Stimulated activated CD4-positive, alpha-beta T cell treated with anti-CD3 and anti-CD28 coated beads, TNF-alpha, amount 100 ng/mL, for 1 hour (primary cell): ENCODE data around the gene CCDC80.

Experiments used
- DNase-seq, 3 donors: peaks; one replicate each; pipeline ENCODE4 v3.0.0-alpha.2; 2020; ENCODE audit warnings: low read depth in 3 of 3, low spot score in 1 of 3

Gene CCDC80

DNA sequence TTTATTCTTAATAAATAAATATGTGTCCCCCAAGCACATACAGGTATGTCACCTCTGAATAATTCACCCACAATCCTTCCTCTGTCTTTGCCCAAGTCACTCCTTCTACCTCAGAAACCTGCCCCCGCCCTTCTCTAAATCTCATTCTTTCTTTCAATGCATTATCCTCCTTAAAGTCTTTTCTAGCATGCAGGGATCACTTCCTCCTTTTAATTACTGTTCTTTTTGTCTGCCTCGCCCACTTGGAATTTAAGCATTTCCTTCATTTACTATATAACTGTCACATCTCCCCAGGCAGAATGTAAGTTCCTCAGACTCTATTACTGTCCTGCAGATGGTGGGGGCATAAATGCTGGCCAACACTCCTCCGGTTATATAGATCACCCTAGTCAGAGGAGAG is 7.8 kb downstream of the CCDC80 start:
- no peak for DNase-seq

DNA sequence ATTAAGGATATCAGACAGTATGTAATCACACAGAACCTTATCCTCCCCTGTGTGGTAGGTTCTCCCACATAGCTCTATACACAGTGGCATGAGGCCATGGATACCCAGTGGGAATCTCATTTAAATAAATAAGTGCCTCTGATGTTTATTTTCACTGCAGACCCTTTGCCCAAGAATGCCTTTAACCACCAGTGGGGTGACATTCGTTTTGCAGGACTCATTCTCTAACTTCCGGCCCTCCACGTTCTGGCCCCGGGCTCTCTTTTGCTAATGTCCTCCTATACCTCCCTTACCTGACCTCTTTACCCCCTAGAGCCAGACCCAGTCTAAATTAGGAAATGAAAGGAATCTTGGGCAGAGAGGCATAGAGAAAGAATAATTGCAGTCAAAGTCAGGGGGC is 8.3 kb downstream of the CCDC80 start:
- DNase-seq = no peak

DNA sequence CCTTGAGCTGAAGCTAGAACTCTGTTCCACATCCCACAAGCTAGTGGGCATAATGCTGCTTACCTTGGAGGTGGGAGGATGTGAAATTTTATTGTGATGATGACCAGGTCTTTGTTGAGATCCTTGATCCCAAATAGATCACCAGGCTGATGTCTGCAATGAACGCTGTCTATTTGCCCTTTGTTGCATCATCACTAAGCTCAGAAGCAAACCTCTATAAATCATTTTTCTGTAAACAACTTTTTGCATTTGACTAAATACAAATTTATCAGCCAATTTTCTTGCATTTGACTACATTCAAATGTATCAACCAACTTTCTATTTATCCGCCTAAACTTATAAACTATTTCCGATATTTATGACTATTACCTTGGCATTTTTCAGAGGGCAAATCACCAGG is 9.7 kb downstream of the CCDC80 start:
- DNase-seq = no peak

DNA sequence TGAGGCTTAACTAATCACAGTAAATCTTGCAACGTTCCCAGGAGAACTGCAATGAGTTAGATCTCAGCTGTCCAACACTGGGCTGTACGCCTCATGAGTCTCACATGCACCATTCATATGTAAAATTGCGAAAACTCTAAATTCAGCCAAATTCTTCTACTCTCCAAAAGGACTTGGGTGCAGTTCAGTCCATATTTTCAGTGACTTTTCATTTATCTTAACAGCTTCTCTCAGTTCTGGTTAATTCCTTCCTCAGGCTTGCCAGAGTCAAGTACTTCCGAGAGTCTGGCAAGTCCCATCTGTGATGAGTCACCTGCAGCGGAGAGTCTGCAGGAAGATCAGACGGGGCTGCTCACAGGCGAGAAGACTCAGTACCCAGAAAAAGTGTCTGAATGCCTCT is 11.5 kb downstream of the CCDC80 start:
- DNase-seq = no peak

- DNase-seq = no peak
Measured at GRCh38 chr3:112627919-112628466, 12.9 kb downstream of the CCDC80 start.

DNA sequence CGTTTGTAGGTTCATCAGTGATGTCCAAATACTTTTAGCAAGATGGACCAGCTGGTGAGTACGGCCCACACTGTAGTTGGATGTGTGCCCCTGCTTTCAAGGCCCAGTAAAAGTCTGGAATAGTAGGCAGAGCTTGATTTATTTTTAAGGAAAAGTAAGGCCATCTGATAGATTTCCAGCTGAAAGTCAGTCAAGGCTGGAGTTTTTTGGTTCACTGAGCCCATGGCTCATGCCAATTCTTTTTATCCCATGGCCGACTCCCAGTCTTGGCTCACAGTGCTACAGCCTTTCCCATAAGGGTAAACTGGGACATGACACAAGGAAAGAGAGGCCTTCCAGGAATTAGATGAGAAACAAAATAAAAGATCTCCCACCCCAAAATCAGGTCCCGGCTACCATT is 13.5 kb downstream of the CCDC80 start:
- DNase-seq = no peak

DNA sequence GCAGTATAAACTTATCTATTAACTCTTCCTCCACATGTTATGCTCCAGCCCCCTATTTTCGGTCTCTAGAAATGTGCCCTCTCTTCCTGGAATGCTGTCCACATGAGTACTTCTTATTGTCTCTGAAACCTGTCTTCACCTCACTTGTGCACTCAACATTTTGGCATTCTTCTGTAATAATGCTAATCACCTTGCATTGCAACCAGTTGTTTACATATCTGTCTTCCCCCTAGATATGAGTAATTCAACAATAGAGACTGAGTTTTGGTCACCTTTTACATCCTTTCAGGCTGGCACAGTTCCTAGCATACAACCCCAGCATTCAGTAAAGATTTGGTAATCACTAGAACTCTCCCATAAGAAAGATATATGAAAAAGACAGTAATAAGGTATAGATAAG is 17.2 kb downstream of the CCDC80 start:
- no peak for DNase-seq

GRCh38 chr3:112623213-112623612 is 17.7 kb downstream of the CCDC80 start:
- no peak for DNase-seq

DNA sequence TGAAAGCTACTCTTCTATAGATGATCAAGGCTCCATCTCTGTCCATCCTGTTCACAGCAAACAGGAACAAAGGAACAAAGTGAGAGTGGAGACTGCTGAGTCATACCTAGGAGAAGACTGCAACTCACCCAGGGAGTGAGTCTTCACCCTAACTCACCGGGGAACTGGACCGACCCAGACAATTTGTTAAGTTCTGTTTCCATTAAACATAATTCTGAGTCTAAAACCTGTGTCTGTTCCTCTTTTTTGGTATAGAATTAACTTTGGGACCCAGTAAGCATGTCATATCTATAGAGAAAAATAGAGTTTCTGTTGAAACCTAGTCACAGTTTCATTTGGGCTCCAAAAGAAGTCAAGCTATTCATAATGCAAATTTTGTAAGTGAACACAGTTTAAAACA is 21.6 kb downstream of the CCDC80 start:
- DNase-seq = no peak

DNA sequence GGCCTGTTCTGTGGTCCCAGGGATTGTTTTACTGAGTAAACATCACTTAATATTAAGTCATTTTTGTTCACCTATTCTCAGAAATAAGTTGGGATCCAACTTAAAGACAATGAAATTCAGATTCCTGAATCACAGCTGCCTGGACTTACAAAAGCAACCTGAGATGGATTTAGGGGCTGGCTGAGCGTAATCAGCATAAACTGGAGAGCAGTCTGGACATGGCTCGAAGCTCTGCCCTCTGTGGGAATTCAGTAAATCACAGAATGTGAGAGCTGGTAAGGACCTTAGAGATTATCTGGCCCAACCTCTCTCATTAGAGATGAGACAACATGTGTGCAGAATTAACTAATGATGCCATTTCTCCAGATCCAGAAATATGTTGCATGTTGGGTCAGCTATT is 23.7 kb downstream of the CCDC80 start:
- no peak for DNase-seq

DNA sequence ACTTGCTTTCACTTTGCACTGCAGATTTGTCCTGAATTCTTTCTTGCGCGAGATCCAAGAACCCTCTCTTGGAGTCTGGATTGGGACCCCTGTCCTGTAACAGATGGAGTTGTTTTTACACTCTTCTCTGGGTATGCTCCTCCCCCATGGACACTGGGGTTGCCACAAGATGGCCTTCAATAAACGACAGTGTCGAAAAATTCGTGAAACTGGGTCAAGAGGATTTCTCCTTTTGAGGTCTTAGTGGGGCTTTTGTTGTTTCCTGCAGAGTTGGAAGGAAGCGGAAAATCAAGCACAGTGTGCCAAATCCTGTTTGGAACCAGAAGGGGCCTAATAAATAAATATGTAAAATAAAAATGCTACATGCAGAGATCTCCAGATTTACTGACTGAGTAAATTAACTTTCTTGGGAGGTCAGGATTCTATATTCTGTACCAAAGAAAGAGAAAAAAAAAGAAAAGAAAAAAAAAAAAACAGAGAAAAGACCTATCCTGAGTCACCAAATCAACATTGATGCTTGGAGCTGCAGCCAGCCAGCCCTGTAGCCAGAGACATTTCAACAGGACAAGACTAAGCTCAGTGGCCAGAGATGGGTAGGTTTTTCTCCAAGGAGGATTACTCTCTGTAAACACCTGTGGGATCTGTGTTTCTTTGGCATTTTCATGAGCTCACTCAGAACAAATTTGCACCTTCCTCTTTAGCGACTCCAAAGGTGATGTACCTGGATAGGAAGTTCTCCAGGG is 24.8 kb downstream of the CCDC80 start:
- no peak for DNase-seq

GRCh38 chr3:112611752-112612515 is 29.0 kb downstream of the CCDC80 start:
- no peak for DNase-seq

GRCh38 chr3:112610121-112610520 is 30.8 kb downstream of the CCDC80 start:
- no peak for DNase-seq

DNA sequence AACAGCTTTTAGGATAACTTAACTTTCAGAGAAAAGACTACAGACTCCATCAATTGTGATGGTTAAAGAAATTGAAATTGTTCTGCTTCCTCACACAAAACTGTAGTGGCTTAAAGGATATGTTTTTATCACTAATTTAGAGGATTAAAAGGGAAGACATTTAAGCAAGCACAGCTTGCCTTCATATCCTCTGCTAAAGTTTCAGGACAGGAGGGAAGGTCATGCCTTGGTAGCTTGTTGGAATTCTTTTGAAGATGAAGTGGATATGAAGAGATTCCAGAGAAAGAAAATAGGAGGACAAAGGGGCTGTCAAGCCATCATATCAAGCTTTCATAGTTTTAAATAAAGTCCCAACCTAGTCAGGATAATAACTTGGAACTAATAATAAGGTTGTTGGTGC is 33.1 kb downstream of the CCDC80 start:
- no peak for DNase-seq

DNA sequence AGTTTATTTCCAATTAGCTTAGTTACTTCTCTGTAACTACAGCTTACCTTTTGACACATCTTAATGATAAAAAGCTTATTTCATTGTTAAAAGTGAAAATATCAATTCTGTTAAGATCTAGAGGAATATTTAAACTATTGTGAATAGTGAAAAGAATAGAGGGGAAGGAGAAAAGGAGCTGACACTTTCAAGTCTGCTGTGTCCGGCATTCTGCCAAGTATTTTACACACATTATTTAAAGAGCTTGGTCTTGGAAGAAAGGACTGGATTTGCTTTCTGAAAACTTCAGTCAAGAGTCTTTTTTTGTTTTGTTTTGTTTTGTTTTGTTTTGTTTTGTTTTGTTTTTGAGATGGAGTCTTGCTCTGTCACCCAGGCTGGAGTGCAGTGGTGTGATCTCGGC is 34.8 kb downstream of the CCDC80 start:
- no peak for DNase-seq

DNA sequence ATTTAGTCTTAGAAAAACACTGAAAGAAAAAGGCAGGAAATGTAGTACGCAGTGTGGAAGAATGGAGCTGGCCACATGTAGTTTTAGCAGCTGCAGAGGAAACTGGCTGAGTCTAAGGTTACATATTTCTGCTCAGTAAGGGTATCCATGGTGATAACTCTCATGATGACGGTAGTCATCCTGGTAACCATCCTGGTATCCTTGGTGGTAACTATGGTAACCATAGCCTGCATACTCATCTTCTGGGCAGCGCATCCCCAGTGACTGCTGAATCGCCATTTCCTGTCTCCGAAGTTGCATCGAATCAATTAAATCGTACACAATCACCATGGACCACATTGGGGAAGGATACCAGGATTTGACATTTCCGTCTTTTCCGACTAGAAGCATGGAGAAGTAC is 35.7 kb downstream of the CCDC80 start:
- no peak for DNase-seq

- no peak for DNase-seq
Measured at GRCh38 chr3:112604536-112604935, 36.4 kb downstream of the CCDC80 start.

DNA sequence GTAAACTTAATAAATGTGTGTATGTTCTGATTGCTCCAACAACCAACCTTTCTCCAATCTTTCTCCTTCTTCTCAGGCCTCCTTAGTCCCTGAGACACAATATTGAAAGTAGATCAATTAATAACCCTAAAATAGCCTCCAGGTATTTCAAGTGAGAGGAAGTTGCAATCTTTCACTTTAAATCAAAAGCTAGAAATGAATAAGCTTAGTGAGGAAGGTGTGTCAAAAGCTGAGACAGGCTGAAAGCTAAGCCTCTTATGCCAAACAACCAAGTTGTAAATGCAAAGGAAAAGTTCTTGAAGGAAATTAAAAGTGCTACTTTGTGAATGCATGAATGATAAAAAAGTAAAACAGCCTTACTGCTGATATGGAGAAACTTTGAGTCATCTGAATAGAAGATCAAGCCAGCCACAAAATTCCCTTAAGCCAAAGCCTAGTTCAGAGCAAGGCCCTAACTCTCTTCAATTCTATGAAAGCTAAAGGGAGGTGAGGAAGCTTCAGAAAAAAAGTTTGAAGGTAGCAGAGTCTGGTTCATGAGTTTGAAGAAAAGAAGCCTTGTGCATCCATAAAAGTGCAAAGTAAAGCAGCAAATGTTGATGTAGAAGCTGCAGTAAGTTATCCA is 38.6 kb downstream of the CCDC80 start:
- DNase-seq = no peak

DNA sequence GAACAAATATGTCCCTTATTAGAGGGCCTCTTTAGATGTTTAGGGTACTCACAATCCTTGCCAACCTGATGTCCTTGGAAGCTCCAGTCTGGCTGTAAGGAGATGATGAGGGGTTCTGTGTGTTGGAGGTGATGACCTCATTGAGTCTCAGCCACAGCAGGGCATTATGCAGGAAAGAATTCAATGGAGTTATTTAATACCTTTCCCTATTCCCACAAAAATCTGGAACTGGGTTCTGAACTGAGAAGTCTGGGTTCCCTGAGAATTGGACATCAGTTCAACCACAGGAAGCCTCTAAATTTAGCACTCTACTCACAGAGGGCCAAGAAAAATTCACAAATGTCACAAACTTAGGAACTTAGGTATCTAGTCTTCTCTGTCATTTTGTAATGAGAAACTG is 42.2 kb downstream of the CCDC80 start:
- no peak for DNase-seq

DNA sequence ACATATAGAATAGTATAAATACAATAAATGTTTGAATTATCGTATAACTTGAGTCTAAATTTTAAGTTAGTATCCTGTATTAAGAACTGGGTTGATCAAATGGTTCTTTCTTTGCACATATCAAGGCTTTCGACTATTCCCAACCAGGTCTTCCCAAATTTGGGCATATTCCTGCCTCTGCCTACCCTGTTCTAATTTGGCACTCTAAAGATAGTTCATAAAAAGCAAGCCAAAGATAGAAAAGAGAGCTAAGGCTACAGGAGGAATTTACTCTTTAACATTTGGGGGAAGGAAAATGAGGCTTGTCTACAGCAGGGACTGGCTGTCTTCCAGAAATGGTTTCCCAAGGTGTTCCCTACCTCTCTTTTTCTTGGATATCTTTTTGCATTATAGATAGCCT is 43.0 kb downstream of the CCDC80 start:
- DNase-seq = no peak

DNA sequence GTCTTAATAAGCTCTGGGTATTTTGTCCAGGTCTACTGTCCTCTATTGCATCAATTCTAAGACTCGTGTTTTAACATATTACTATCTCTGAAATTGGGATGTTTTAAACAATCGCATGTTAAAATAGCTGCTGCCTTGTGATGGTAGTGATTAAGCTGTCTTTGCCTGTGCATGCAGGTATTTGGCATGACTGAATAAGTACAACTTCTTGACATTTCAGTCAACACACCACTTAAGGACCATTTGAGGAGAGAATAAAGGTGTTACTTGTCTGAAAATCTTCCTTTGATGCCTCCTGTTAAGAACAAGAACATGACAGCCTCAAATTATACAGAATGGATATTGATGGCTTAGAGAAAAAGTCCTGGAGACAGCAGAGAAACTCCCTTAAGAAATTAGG is 46.1 kb downstream of the CCDC80 start:
- no peak for DNase-seq

DNA sequence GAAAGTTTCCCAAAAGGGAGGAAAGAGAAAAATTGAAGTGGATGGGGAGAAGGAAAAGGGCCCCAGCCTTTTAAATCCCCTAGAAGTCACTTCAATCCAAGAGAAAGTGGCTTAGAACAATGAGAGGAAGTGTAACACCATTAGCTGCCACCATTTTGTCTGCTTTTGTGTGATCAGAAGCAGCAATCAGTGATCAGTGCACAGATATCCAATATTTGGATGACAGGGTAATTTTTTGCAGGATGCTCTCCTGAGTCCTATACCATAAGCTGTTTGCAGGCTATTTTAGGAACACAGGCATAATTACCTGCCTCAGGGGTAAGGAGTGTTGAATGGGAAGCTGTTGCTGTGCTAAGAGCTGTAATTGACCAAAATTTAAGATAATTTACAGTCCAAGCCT is 47.7 kb downstream of the CCDC80 start:
- DNase-seq = no peak
